GM06990 (cell line): ENCODE data around the gene PHB1.
"Not testable (repeated sequence)": the region's sequence is repeated elsewhere in the genome, so short reads cannot be mapped to it uniquely, and the experiment has no call there.

Source experiments
- DNase-seq: peaks from one replicate; pipeline ENCODE4 v3.0.0-alpha.2; 2011; ENCODE audit not compliant: insufficient read length; ENCODE audit errors: extremely low read depth
- H3K27me3 ChIP-seq: replicated peaks from 2 replicates; pipeline ENCODE4 v1.6.0; 2011; ENCODE audit warnings: low read length; ENCODE audit not compliant: control insufficient read depth, insufficient read depth
- H3K36me3 ChIP-seq: 2 replicates; pipeline ENCODE4 v1.5.1; 2011; ENCODE audit warnings: low read length; ENCODE audit not compliant: control insufficient read depth, insufficient read depth
- H3K4me3 ChIP-seq: replicated peaks from 2 replicates; pipeline ENCODE4 v1.5.1; 2011; ENCODE audit warnings: low read depth, mild to moderate bottlenecking, control low read depth, low read length
- TF ChIP-seq, protein P1 (sequence below): IDR thresholded peaks from 2 replicates; pipeline ENCODE4 v1.5.1; 2011; ENCODE audit warnings: low read length, control low read depth, mild to moderate bottlenecking, inconsistent platforms; ENCODE audit not compliant: insufficient read depth, poor library complexity, severe bottlenecking

Gene PHB1

DNA sequence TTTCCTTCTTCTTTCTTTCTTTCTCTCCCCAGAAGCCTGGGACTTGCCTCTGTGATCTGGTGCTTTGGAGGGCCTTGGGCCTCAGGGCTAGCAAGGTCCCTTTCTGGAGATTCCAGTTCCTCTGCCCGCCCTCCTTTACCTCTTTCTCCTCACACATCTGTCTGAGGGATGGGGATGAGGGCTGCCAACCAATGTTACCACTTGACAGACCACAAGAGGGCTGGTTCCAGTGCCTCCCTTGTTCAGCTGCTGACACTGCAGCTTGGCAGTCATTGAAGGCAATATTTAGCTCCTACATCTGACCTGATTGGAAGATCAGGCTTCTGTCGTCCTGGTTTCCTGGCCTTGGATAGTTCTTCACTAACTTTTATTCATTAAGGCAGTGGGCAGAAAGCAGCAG is 49.0 kb downstream of the PHB1 start:
- Histone ChIP-seq H3K4me3 (no peak overlapping the region), H3K36me3 (no peaks in the 10 kb centered on the region; the same call in 1 of the 2 replicates), H3K27me3 (no peaks in the 10 kb centered on the region)
- DNase-seq, result no peak
- TF ChIP-seq, protein P1, sequence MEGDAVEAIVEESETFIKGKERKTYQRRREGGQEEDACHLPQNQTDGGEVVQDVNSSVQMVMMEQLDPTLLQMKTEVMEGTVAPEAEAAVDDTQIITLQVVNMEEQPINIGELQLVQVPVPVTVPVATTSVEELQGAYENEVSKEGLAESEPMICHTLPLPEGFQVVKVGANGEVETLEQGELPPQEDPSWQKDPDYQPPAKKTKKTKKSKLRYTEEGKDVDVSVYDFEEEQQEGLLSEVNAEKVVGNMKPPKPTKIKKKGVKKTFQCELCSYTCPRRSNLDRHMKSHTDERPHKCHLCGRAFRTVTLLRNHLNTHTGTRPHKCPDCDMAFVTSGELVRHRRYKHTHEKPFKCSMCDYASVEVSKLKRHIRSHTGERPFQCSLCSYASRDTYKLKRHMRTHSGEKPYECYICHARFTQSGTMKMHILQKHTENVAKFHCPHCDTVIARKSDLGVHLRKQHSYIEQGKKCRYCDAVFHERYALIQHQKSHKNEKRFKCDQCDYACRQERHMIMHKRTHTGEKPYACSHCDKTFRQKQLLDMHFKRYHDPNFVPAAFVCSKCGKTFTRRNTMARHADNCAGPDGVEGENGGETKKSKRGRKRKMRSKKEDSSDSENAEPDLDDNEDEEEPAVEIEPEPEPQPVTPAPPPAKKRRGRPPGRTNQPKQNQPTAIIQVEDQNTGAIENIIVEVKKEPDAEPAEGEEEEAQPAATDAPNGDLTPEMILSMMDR, result peak; percentile 32

DNA sequence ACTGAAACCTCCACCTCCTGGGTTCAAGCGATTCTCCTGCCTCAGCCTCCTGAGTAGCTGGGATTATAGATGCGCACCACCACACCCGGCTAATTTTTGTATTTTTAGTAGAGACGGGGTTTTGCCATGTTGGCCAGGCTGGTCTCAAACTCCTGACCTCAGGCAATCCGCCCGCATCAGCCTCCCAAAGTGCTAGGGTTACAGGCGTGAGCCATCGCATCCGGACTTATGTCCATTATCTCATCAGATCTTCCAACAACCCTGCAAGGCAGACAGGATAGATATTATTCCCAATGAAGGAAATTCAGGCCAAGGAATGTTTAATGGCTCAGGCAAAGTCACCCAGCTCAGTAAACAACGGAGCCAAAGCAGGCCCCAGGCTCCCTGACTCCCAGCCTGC is 49.6 kb downstream of the PHB1 start:
- H3K4me3 ChIP-seq, H3K36me3 ChIP-seq, H3K27me3 ChIP-seq, DNase-seq: not testable (repeated sequence)

DNA sequence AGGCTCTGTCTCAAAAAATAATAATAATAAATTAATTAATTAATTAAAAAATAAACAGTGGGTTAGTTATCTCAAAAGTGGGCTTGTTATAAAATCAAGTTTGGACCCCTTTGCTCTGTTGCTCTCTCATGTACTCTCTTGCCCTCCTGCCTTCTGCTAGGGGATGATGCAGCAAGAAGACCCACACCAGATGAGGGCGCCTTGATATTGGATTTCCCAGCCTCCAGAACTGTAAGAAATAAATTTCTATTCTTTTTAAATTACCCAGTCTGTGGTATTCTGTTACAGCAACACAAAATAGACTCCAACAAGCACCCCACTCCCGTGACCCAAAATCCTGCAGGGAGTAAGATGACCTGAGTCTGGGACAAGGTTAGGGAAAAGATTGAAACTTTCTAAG is 50.6 kb downstream of the PHB1 start:
- H3K4me3 ChIP-seq, result no peak overlapping the region
- DNase-seq, result no peak
- no peaks in the 10 kb centered on the region for H3K27me3 ChIP-seq
- H3K36me3 ChIP-seq, result no peaks in the 10 kb centered on the region; the same call in 1 of the 2 replicates
- TF ChIP-seq, protein P1, result peak; percentile 17

DNA sequence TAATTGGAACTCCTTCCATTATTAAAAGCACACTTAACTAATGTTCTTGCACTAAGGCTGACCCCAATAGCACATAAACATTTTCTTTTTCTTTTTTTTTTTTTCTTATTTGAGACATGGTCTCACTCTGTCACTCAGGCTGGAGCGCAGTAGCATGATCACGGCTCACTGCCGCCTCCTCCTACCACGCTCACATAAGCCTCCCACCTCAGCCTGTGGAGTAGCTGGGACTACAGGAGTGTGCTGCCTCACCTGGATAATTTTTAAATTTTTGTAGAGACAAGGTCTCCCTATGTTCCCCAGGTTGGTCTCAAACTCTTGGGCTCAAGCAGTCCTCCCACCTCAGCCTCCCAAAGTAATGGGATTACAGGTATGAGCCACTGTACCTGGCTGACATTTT is 51.4 kb downstream of the PHB1 start:
- TF ChIP-seq, protein P1, result no peak
- Histone ChIP-seq H3K36me3 (no peaks in the 10 kb centered on the region; the same call in 1 of the 2 replicates), H3K4me3 (no peak overlapping the region), H3K27me3 (no peaks in the 10 kb centered on the region)
- DNase-seq, result no peak

DNA sequence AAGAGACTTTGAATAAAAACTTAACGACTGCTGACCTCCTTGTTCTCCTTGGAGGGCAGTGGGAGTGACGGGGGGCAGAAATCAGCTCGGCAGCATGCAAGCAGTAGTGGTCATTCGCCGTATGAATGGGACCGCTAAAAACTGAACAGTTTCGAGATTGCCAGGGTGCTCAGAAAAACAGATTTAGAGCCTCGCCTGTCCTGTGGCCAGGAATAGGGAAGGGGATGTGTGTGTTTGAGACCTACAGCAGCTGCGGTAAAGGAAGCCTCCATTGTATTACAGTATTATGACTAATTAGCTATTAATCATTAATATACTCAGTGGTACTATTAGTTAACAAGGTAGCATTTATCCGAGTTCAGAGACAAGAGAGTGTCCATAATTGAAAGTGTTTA is 52.0 kb downstream of the PHB1 start:
- no peaks in the 10 kb centered on the region for H3K27me3 ChIP-seq
- TF ChIP-seq, protein P1, result no peak
- no peak for DNase-seq

DNA sequence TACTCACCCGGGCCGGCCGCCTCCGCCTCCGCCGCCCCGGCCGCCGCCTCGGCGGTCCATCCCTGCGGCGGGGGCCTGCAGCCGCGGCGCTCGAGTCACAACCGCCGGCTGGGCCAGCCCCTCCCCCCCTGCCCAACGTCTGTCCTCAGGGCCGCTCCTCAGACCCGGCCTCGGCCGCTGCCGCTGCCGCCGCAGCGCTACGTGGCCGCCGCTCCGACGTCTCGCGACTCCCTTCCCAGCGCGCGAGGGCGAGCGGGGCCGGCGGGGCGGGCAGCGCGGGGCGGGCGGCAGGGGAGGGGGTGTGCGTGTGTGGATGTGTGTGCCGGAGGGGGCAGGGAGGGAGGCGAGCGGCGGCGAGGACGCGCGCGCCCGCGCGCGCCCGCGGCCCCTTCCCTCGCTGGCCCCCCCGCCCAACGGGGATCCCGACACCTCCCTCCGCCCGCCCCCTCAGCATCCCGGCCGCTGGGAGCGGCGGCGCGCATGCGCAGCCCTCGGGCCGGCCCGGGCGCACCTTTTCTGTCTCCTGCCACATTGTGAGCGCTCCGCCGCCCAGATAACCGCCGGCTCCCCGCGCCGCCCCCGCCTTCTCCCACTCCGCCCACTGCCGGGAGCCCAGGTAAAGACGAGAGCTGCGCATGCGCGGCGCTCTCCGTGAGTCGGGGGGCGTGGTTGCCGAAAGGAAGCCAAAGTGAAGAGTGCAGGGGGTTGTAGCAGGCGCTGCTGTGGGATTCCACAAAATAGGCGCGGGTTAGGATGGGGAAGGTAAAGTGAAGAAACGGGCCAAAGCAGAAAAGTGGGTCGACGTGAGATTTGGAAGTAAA is 52.6 kb downstream of the PHB1 start, which contains the start of gene ZNF652:
Gene ZNF652 (minus strand): TSS at position 349 of the 821 bp plus-strand sequence. CDS start 44,525 bp downstream, outside the sequence.
- Histone ChIP-seq H3K36me3 (no peaks in the 10 kb centered on the region; the same call in 1 of the 2 replicates), H3K27me3 (no peaks in the 10 kb centered on the region), H3K4me3 (peak within 1 kb of the TSS; percentile 89)
- peak; percentile 96 for DNase-seq
- TF ChIP-seq, protein P1, result no peak

More for the DNA sequence above, 52.0 kb downstream of the PHB1 start:
- Histone ChIP-seq H3K4me3 (peak overlapping the region; percentile 58), H3K36me3 (no peaks in the 10 kb centered on the region; the same call in 1 of the 2 replicates)
